GM20000 (cell line): ENCODE results near the gene SSC4D.

Source experiments
- DNase-seq: peaks from one replicate; pipeline ENCODE4 v3.0.0; 2012; ENCODE audit warnings: low spot score
- TF ChIP-seq, protein P1 (sequence below): IDR thresholded peaks from 2 replicates; pipeline ENCODE4 v1.5.1; 2012; ENCODE audit warnings: mild to moderate bottlenecking, control low read depth; ENCODE audit errors: extremely low read depth, missing control alignments

The SSC4D gene

DNA sequence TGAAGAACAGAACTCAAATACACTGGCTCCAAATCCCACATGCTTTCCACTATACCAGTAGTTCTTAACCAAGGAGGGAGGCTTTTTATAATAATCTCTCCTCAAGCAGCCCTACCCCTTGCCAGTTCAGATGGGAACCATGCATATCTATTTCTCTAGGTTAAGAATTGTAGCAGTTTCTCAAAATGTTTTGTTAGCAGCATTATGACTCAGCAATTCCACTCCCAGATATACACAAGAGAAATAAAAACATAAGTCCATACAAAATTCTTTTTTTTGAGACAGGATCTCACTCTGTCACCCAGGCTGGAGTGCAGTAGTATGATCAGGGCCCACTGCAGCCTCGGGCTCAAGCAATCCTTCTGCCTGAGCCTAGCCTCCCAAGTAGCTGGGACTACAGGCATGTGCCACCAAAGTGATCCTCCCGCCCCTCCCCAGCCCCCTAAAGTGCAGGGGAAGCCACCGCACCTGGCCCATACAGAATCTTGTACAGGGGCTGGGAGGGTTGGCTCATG is 68.8 kb downstream of the SSC4D start:
- DNase-seq: no peak
- TF ChIP-seq, protein P1, sequence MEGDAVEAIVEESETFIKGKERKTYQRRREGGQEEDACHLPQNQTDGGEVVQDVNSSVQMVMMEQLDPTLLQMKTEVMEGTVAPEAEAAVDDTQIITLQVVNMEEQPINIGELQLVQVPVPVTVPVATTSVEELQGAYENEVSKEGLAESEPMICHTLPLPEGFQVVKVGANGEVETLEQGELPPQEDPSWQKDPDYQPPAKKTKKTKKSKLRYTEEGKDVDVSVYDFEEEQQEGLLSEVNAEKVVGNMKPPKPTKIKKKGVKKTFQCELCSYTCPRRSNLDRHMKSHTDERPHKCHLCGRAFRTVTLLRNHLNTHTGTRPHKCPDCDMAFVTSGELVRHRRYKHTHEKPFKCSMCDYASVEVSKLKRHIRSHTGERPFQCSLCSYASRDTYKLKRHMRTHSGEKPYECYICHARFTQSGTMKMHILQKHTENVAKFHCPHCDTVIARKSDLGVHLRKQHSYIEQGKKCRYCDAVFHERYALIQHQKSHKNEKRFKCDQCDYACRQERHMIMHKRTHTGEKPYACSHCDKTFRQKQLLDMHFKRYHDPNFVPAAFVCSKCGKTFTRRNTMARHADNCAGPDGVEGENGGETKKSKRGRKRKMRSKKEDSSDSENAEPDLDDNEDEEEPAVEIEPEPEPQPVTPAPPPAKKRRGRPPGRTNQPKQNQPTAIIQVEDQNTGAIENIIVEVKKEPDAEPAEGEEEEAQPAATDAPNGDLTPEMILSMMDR: no peak
